ENCODE results near the gene NEB. TPM values are rescaled to one million over a fixed set of nuclear protein-coding genes. Genes with fewer than 3 reads are reported as not detected.
"Not testable (repeated sequence)": the region's sequence is repeated elsewhere in the genome, so short reads cannot be mapped to it uniquely, and the experiment has no call there.

NEB gene
- total RNA-seq, 1 donor: 2.0 TPM

DNA sequence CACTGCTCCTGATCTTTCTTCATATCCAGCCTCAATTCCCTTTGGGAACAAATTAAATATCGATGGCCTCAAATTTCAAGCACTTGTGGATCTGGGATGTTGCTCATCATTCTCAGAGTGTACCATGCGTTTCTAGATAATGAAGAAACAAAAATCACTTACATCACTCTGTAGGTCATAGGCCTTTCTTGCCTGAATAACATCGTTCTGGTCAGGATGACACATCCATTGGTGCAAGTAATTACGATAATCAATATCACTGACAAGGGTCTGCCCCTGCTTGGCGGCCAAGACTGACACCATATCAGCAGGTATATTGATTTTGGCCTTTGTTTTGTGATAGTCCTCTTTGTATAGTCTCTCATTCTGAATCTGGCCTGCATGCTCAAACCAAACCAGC is 167.3 kb downstream of the NEB start:
- Histone ChIP-seq H3K27me3 (ENCODE audit: insufficient read depth, low read length) (no peaks in the 10 kb centered on the region), H3K4me3 (ENCODE audit: low read length) (no peak overlapping the region), H3K9me3 (ENCODE audit: low read depth, low read length) (no peaks in the 10 kb centered on the region), H3K4me1 (ENCODE audit: insufficient read depth, low read length) (no peaks in the 10 kb centered on the region)

DNA sequence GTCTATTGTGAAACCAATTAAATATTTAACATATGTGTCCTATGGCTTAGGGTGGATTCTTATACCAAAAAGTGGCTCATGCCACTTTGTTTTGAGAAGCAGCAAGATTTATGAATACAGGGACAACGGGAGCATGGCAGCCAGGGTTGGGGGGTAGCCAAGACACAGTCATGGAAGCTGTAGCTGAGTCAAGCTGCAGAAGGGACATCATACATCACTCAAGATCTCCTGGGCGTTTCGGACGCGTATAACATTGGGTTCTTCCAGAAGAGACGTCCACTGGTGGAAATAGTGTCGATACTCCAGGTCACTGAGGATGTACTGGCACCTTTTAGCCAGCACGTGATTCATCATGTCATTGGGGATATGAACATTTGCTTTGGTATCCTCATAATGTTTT is 171.9 kb downstream of the NEB start:
- no peaks in the 10 kb centered on the region for H3K27me3 ChIP-seq (ENCODE audit: insufficient read depth, low read length)
- no peak overlapping the region for H3K4me3 ChIP-seq (ENCODE audit: low read length)
- no peaks in the 10 kb centered on the region for H3K4me1 ChIP-seq (ENCODE audit: insufficient read depth, low read length)
- H3K9me3 ChIP-seq (ENCODE audit: low read depth, low read length): no peaks in the 10 kb centered on the region

- H3K4me3 ChIP-seq (ENCODE audit: low read length): no peak overlapping the region
- no peaks in the 10 kb centered on the region for H3K9me3 ChIP-seq (ENCODE audit: low read depth, low read length)
- no peaks in the 10 kb centered on the region for H3K27me3 ChIP-seq (ENCODE audit: insufficient read depth, low read length)
- H3K4me1 ChIP-seq (ENCODE audit: insufficient read depth, low read length): no peaks in the 10 kb centered on the region
These were observed 174.0 kb downstream of the NEB start for GRCh38 chr2:151560289-151560688.

DNA sequence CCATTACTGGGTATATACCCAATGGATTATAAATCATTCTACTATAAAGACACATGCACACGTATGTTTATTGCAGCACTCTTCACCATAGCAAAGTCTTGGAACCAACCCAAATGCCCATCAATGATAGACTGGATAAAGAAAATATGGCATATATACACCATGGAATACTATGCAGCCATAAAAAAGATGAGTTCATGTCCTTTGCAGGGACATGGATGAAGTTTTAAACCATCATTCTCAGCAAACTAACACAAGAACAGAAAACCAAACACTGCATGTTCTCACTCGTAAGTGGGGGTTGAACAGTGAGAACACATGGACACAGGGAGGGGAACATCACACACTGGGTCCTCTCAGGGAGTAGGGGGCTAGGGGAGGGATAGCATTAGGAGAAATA is 174.8 kb downstream of the NEB start:
- H3K4me3 ChIP-seq (ENCODE audit: low read length); H3K27me3 ChIP-seq (ENCODE audit: insufficient read depth, low read length); H3K4me1 ChIP-seq (ENCODE audit: insufficient read depth, low read length); H3K9me3 ChIP-seq (ENCODE audit: low read depth, low read length): not testable (repeated sequence)

- H3K4me3 ChIP-seq (ENCODE audit: low read length); H3K27me3 ChIP-seq (ENCODE audit: insufficient read depth, low read length); H3K4me1 ChIP-seq (ENCODE audit: insufficient read depth, low read length); H3K9me3 ChIP-seq (ENCODE audit: low read depth, low read length): not testable (repeated sequence)
These were observed 176.4 kb downstream of the NEB start for GRCh38 chr2:151557883-151558282.

DNA sequence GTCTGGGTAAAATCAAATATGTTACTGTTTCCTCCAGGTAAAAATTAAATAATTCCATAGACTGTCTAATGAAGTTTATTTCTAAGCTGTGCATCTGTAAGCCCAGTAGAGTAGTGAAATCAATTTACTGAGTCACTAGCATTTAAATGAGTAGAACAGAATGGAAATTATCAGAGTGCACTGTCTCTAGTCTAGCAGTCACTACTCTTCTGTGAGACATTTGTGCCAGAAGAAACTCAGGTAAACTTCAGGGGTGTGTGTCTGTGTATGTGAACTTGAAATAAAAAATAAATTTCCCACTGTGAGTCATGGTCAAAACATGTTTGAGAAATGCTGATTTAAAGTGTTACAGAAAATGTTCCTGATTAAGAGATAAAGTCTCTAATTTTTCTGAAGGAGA is 178.2 kb downstream of the NEB start:
- no peak overlapping the region for H3K4me3 ChIP-seq (ENCODE audit: low read length)
- H3K9me3 ChIP-seq (ENCODE audit: low read depth, low read length): no peaks in the 10 kb centered on the region
- no peaks in the 10 kb centered on the region for H3K4me1 ChIP-seq (ENCODE audit: insufficient read depth, low read length)
- H3K27me3 ChIP-seq (ENCODE audit: insufficient read depth, low read length): no peaks in the 10 kb centered on the region

DNA sequence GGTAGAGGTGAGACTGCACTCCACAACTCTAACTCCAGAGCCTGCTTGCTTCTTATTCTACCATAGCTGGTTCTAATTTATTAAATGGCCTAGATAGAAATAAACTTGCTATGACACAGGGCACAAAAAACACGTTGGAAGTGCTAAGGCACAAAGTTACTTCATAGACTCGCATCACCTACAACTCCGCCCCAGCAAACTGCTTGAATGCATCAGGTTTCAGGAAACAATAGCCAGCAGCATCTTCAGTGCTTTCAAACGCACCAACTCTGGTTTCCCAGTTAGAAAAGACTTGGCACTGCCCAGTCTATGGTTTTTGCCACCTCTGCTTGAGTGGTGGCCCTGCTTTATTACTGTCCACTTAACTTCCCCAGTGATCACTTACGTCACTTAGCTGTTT is 182.0 kb downstream of the NEB start:
- no peak overlapping the region for H3K4me3 ChIP-seq (ENCODE audit: low read length)
- no peaks in the 10 kb centered on the region for H3K4me1 ChIP-seq (ENCODE audit: insufficient read depth, low read length)
- H3K9me3 ChIP-seq (ENCODE audit: low read depth, low read length): no peaks in the 10 kb centered on the region
- no peaks in the 10 kb centered on the region for H3K27me3 ChIP-seq (ENCODE audit: insufficient read depth, low read length)

DNA sequence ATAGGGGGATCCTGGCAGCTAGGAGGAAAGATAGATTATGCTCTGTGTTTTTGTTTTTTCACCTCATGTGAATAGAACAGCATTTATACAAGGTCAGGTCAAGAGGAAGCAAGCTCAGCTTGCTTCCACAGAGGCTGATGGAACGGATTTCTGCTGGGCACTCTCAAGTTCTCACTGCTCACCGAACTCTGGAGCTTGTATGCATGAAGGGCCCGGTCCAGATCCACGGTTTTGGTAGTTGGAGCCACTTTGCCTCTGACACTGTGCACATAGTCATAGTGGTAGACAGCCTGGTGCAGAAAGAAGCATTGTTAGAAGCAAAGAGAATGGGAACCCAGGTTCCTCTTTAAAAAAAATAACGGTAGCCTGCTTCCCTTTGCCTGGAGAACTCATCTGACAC is 182.7 kb downstream of the NEB start:
- Histone ChIP-seq H3K9me3 (ENCODE audit: low read depth, low read length) (no peaks in the 10 kb centered on the region), H3K4me3 (ENCODE audit: low read length) (no peak overlapping the region), H3K27me3 (ENCODE audit: insufficient read depth, low read length) (no peaks in the 10 kb centered on the region), H3K4me1 (ENCODE audit: insufficient read depth, low read length) (no peaks in the 10 kb centered on the region)

DNA sequence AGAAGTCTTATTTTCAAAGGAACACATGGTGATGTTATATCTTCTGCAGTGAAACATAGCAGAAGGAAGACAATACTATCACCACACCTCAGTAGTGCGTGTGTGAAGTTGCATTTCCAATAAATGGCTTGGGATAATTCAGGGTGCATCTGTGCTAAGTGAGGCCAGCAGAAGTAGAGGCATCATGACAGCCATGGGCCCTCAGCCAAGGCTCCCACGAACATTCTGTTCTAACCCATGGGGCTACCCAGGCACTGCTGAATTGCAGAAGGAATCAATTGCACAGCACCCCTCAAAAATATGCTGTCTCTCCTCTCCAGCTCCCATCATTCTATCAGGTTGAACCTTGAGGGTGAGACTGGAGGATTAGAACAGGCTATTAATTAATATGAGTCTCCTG is 185.1 kb downstream of the NEB start:
- Histone ChIP-seq H3K9me3 (ENCODE audit: low read depth, low read length) (no peaks in the 10 kb centered on the region), H3K4me1 (ENCODE audit: insufficient read depth, low read length) (no peaks in the 10 kb centered on the region), H3K4me3 (ENCODE audit: low read length) (no peak overlapping the region), H3K27me3 (ENCODE audit: insufficient read depth, low read length) (no peaks in the 10 kb centered on the region)

DNA sequence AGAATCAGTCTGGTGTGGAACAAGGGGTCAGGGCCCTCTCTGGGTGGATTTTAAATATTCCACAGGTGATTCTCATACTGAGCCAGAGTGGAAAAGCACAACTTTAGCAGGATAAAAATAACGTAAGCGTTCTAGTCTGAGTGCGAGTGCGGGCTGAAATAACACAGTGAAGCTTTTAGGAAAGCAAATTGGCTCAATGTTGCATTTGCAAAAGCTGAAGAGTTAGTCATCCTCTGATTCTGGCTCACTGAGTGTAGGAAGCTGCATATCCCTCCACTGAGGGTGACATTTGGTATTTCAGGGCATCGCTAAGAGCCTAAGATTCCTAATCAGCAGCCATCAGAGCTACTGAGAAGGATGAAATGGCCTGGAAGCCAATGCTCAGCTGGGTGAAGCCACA is 189.8 kb downstream of the NEB start:
- no peaks in the 10 kb centered on the region for H3K4me1 ChIP-seq (ENCODE audit: insufficient read depth, low read length)
- H3K4me3 ChIP-seq (ENCODE audit: low read length): no peak overlapping the region

DNA sequence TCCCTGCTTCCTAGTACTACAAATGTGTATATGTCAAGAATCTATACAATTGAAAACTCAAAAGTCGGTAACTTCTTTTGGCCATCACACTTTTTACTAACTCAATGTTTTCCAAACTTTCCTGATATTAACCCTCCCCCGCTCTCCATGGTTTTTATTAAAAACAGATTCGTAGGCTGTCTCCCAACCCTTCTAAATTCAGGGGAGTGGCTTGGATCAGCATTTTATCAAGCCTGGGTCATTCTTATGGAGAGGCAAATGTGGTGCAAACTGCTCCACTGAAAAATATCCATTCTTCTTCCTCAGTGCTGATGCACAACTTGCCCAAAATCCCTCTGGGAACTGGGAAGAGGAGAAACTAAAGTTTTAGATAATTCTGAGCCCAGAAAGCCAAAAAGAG is 190.4 kb downstream of the NEB start:
- Histone ChIP-seq H3K27me3 (ENCODE audit: insufficient read depth, low read length) (no peaks in the 10 kb centered on the region), H3K4me3 (ENCODE audit: low read length) (no peak overlapping the region), H3K9me3 (ENCODE audit: low read depth, low read length) (no peaks in the 10 kb centered on the region), H3K4me1 (ENCODE audit: insufficient read depth, low read length) (no peaks in the 10 kb centered on the region)

More for the DNA sequence above, 189.8 kb downstream of the NEB start:
- no peaks in the 10 kb centered on the region for H3K9me3 ChIP-seq (ENCODE audit: low read depth, low read length)
- no peaks in the 10 kb centered on the region for H3K27me3 ChIP-seq (ENCODE audit: insufficient read depth, low read length)

DNA sequence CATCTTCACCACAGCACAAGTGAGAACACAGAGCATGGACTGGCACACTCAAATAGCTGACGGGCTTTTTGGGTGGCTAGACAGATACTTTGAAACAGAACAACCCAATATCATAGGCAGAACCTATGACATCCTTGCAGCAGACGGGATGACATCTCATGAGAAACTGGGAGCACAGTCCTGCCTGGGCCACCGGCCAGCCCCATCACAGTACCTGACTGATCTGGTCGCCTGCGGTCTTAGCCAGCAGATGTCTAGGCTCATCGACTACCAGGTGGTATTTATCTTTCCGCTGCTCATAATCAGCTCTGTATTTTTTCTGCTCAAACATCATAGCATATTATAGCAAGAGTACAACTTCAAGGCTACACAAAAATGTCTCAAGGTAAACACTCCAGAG is 200.3 kb downstream of the NEB start:
- Histone ChIP-seq H3K4me1 (ENCODE audit: insufficient read depth, low read length) (no peaks in the 10 kb centered on the region), H3K27me3 (ENCODE audit: insufficient read depth, low read length) (no peaks in the 10 kb centered on the region), H3K9me3 (ENCODE audit: low read depth, low read length) (no peaks in the 10 kb centered on the region), H3K4me3 (ENCODE audit: low read length) (no peak overlapping the region)

DNA sequence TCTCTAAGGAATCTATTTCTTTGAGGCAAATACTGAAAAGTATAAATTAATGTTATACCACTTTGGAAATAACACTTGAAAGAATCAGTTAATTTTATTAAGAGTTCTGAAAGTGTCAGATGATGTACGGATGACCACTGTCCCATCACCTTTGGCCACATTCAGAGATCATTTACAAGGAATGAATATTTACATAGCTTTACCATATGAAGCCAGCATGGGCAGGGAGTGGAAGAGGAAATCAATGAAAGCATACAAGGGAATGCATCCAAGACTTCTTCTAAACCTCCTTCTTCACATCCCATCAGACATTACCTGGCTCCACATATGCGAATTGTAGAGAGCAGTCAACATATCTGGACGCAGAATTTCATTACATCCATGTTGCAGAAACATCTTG is 201.1 kb downstream of the NEB start:
- no peaks in the 10 kb centered on the region for H3K27me3 ChIP-seq (ENCODE audit: insufficient read depth, low read length)
- no peaks in the 10 kb centered on the region for H3K4me1 ChIP-seq (ENCODE audit: insufficient read depth, low read length)
- H3K9me3 ChIP-seq (ENCODE audit: low read depth, low read length): no peaks in the 10 kb centered on the region
- H3K4me3 ChIP-seq (ENCODE audit: low read length): no peak overlapping the region

DNA sequence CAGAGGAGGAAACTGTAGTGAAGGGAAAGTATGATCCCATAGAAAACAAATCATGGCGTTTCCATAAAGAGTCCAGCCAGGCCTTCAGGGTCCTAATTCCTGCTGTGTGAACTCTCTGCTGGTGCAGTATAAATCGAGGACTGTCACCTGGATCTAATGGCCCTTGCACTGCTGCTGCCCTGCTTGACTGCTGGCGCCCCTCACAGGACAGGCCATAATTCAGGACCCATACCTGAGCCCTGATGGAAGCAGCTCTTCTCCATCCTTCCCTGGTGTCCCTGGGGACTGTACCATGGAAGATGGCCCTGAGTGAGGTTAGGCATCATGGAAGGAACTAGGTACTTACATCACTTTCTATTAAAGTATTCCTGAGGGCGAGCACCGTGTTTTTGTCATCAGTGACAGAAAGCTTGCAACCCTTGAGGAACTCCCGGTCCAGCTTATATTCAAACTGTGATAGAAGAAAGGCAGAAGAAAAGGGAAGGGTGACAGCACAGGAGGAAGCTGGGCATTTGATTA is 207.6 kb downstream of the NEB start:
- H3K4me3 ChIP-seq (ENCODE audit: low read length): no peak overlapping the region
- no peaks in the 10 kb centered on the region for H3K4me1 ChIP-seq (ENCODE audit: insufficient read depth, low read length)
- H3K27me3 ChIP-seq (ENCODE audit: insufficient read depth, low read length): no peaks in the 10 kb centered on the region
- no peaks in the 10 kb centered on the region for H3K9me3 ChIP-seq (ENCODE audit: low read depth, low read length)

GRCh38 chr2:151525821-151526373 is 208.4 kb downstream of the NEB start:
- no peaks in the 10 kb centered on the region for H3K27me3 ChIP-seq (ENCODE audit: insufficient read depth, low read length)
- no peaks in the 10 kb centered on the region for H3K9me3 ChIP-seq (ENCODE audit: low read depth, low read length)
- H3K4me3 ChIP-seq (ENCODE audit: low read length): no peak overlapping the region
- no peaks in the 10 kb centered on the region for H3K4me1 ChIP-seq (ENCODE audit: insufficient read depth, low read length)

- Histone ChIP-seq H3K27me3 (ENCODE audit: insufficient read depth, low read length) (no peaks in the 10 kb centered on the region), H3K9me3 (ENCODE audit: low read depth, low read length) (no peaks in the 10 kb centered on the region), H3K4me1 (ENCODE audit: insufficient read depth, low read length) (no peaks in the 10 kb centered on the region)
These were observed 210.4 kb downstream of the NEB start for GRCh38 chr2:151523850-151524249.

More at GRCh38 chr2:151523850-151524249, 210.4 kb downstream of the NEB start:
- H3K4me3 ChIP-seq (ENCODE audit: low read length): no peak overlapping the region
